Skin epidermis (tissue), 12 donors: ENCODE measurements around the gene AVL9.
"Not testable (repeated sequence)": the region's sequence is repeated elsewhere in the genome, so short reads cannot be mapped to it uniquely, and the experiment has no call there.

Experiments used
- H3K27ac ChIP-seq, 21 experiments: fragments of 200-600 bp; sonication (generic) in 11 of 21; one replicate each; pipeline ENCODE4 v1.5.0; 2020; ENCODE audit warnings: mild to moderate bottlenecking in 3 of 21, inconsistent platforms in 2 of 21, moderate library complexity in 2 of 21
- H3K4me3 ChIP-seq, 7 experiments: fragments of 200-600 bp; sonication (generic) in 2 of 7; one replicate each; pipeline ENCODE4 v1.5.0; 2020; ENCODE audit warnings: inconsistent platforms in 2 of 7, mild to moderate bottlenecking in 2 of 7, moderate library complexity in 1 of 7

AVL9 gene

GRCh38 chr7:32495298-32496051 is at the start of gene AVL9:
AVL9 (plus strand) TSS chr7:32495489; CDS start chr7:32495710, 221 bp downstream.
- H3K27ac ChIP-seq, result peak within 1 kb of the TSS; percentile 92 to 99 (median 97)

DNA sequence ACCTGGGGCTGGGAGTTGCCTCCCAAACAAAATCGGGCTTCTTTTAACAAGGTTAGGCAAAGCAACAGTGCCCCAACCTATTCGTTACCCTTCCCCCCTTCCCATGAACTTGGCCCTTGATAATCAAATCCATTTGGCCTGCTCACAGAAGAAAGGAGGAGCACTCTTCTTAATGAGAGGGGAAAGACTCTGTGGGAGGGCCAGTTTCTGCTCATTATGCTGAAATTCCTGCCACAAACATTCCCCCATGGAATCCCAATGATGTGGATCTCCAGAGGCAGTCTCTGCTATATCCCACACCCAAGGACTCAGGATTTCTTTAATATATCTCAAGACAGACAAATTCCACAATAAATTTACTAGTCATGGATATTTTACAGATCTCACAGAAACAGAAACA is 48.1 kb upstream of the AVL9 start:
- H3K4me3 ChIP-seq, result no peak overlapping the region
- no peak overlapping the region for H3K27ac ChIP-seq

More at GRCh38 chr7:32495298-32496051, at the start of gene AVL9:
- peak within 1 kb of the TSS; percentile 87 to 95 (median 94) for H3K4me3 ChIP-seq

GRCh38 chr7:32453341-32454011 is 41.8 kb upstream of the AVL9 start:
- Histone ChIP-seq H3K27ac (no peak overlapping the region), H3K4me3 (no peak overlapping the region)

DNA sequence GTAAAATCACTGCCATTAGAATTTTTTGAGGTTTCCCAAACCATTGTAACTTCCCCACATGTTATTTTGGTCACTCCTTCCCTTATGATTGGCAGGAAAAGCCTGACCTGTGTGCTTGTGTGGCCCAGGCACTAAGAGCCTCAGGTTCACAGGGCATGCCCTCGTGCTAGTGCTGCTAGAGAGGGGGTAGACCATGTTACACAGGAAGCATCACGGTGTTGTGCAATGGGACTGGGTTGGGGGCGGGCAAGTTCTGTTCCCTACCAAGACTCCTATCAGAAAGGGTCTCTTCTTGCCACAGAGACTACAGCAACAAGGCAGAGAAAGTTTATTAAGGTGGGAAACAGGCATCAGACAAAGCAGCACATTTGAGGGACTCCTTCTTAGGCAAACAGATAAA is 37.3 kb upstream of the AVL9 start:
- Histone ChIP-seq H3K27ac (no peak overlapping the region), H3K4me3 (no peak overlapping the region)

DNA sequence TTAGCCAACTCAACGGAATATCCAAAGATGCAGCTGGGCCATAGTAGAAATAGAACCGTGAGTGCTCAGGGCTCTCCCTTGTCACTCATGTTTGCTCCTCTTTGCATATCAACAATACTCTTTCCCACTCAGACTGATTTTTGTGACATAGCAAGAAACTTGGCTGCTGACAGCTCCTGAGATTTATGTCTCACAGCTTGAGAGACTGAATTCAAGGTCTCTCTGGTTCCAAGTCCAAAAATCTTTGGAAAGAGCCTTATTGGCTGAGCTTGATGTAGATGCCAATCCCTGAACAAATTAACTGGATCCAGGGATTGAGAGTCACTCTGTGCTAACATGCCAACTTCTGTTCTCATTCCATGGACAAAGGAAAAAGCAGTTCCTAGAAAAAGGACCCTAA is 35.5 kb upstream of the AVL9 start:
- Histone ChIP-seq H3K27ac (no peak overlapping the region), H3K4me3 (no peak overlapping the region)

DNA sequence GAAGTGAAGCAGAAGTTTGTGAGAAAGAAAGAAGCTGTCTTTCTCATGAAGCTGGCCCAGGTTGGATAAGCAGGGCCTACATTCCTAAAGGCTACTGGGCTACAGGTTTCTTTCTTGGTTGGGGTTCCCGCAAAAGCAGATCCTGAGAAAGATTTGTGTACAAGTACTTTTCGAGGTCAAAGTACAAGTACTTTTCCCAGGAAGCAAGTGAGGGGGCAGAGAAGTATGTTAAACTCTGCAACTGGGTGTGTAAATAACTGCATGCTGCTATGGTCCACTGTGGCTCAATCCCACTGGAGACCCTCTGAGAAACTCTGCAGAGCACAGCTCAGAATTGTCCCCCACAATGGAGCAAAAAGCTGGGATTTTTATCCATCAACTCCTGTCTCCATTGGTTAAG is 33.8 kb upstream of the AVL9 start:
- H3K4me3 ChIP-seq, result no peak overlapping the region
- H3K27ac ChIP-seq, result no peak overlapping the region

- Histone ChIP-seq H3K27ac (no peak overlapping the region), H3K4me3 (no peak overlapping the region)
Observed at GRCh38 chr7:32462451-32462850, 32.8 kb upstream of the AVL9 start.

DNA sequence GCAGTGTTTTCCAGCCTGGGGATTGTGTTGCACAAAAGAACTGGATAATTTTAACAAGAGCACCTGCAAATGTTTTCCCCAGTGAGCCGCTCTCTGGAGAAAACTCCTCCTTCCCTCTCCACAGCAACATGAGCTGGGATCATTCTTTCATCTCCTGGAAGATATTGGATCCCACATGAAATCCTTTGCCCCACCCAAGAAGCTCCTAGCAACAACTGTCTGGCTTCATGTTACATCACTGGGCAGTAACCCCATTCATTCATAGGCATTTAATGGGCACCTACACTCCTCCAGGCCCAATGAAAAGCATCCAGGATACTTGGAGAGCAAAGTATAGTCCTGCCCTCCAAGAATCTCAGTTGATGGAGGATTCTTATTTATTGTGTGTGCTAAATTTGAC is 32.3 kb upstream of the AVL9 start:
- Histone ChIP-seq H3K4me3 (no peak overlapping the region), H3K27ac (no peak overlapping the region)

GRCh38 chr7:32464641-32465416 is 30.5 kb upstream of the AVL9 start:
- H3K27ac ChIP-seq, result not testable (repeated sequence)

GRCh38 chr7:32470004-32470403 is 25.3 kb upstream of the AVL9 start:
- H3K27ac ChIP-seq, H3K4me3 ChIP-seq: not testable (repeated sequence)

More at GRCh38 chr7:32464641-32465416, 30.5 kb upstream of the AVL9 start:
- H3K4me3 ChIP-seq, result not testable (repeated sequence)

GRCh38 chr7:32470871-32471270 is 24.4 kb upstream of the AVL9 start:
- Histone ChIP-seq H3K27ac (no peak overlapping the region), H3K4me3 (no peak overlapping the region)

DNA sequence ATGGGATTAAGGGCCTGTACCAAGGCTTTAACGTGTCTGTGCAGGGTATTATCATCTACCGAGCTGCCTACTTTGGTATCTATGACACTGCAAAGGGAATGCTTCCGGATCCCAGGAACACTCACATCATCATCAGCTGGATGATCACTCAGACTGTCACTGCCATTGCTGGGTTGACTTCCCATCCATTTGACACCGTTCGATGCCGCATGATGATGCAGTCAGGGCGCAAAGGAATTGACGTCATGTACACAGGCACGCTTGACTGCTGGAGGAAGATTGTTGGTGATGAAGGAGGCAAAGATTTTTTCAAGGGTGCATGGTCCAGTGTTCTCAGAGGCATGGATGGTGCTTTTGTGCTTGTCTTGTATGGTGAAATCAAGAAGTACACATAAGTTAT is 23.3 kb upstream of the AVL9 start:
- Histone ChIP-seq H3K4me3 (no peak overlapping the region), H3K27ac (no peak overlapping the region)

- Histone ChIP-seq H3K4me3 (no peak overlapping the region), H3K27ac (no peak overlapping the region)
Observed at GRCh38 chr7:32474008-32474407, 21.3 kb upstream of the AVL9 start.

- Histone ChIP-seq H3K4me3 (no peak overlapping the region), H3K27ac (peak overlapping the region in 2 of 21 experiments; percentile 20 to 22)
Observed at GRCh38 chr7:32476816-32477648, 18.3 kb upstream of the AVL9 start.

DNA sequence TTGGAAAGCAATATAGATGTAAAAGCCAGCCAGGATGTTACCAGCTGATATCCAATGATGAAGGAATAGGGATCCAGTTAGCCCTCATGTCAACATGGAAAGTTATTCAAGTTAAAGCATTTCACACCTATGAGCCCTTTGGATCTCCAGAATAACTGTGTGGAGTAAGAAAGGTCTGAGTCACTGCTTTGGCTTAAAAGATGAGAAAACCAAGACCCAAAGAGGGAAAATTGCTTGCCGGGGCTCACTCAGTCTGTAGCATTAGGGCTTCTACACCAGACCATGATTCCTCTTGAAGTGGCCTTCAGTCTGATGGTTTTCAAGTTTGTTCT is 17.7 kb upstream of the AVL9 start:
- Histone ChIP-seq H3K4me3 (no peak overlapping the region), H3K27ac (peak overlapping the region in 2 of 21 experiments; percentile 20 to 22)

GRCh38 chr7:32479574-32480200 is 15.6 kb upstream of the AVL9 start:
- no peak overlapping the region for H3K27ac ChIP-seq
- no peak overlapping the region for H3K4me3 ChIP-seq

- no peak overlapping the region for H3K4me3 ChIP-seq
- H3K27ac ChIP-seq, result no peak overlapping the region
Observed at GRCh38 chr7:32481176-32481575, 14.1 kb upstream of the AVL9 start.

GRCh38 chr7:32481921-32482320 is 13.4 kb upstream of the AVL9 start:
- H3K27ac ChIP-seq, result no peak overlapping the region
- H3K4me3 ChIP-seq, result no peak overlapping the region

- H3K4me3 ChIP-seq, result peak overlapping the region; percentile 47 to 83 (median 67)
- peak overlapping the region; percentile 26 to 92 (median 84) for H3K27ac ChIP-seq
Observed at GRCh38 chr7:32489788-32490126, 5.5 kb upstream of the AVL9 start.
